Measurements from ENCODE around the gene SLC25A42.

DNA sequence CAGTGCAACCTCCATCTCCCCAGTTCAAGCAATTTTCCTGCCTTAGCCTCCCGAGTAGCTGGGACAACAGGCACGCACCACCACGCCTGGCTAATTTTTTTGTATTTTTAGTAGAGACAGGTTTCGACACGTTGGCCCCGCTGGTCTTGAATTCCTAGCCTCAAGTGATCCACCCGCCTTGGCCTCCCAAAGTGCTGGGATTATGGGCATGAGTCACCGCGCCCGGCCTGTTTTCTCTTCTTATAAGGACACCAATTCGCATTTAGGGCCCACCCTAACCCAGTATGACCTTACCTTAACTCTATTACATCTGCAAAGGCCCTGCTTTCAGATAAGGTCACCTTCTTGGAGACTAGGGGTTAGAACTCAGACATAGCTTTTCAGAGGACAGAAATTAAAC, 39.4 kb downstream of the SLC25A42 start:
- TF ChIP-seq, protein P1, sequence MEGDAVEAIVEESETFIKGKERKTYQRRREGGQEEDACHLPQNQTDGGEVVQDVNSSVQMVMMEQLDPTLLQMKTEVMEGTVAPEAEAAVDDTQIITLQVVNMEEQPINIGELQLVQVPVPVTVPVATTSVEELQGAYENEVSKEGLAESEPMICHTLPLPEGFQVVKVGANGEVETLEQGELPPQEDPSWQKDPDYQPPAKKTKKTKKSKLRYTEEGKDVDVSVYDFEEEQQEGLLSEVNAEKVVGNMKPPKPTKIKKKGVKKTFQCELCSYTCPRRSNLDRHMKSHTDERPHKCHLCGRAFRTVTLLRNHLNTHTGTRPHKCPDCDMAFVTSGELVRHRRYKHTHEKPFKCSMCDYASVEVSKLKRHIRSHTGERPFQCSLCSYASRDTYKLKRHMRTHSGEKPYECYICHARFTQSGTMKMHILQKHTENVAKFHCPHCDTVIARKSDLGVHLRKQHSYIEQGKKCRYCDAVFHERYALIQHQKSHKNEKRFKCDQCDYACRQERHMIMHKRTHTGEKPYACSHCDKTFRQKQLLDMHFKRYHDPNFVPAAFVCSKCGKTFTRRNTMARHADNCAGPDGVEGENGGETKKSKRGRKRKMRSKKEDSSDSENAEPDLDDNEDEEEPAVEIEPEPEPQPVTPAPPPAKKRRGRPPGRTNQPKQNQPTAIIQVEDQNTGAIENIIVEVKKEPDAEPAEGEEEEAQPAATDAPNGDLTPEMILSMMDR (IDR thresholded peaks at IDR 0.05): no peak
- no peak for TF ChIP-seq POLR2A (IDR thresholded peaks at IDR 0.05)
